NCI-H2196 (cell line): ENCODE results near the gene SLC38A11.
A peak's percentile ranks its signal among the peaks of the same experiment; 100 is the strongest.
"Not testable (repeated sequence)": the region's sequence is repeated elsewhere in the genome, so short reads cannot be mapped to it uniquely, and the experiment has no call there.

Experiments
- DNase-seq: peaks from one replicate; lab custom pipeline; 2025; ENCODE audit not compliant: unreplicated experiment; lab: John Stamatoyannopoulos, UW

Gene SLC38A11, protein sequence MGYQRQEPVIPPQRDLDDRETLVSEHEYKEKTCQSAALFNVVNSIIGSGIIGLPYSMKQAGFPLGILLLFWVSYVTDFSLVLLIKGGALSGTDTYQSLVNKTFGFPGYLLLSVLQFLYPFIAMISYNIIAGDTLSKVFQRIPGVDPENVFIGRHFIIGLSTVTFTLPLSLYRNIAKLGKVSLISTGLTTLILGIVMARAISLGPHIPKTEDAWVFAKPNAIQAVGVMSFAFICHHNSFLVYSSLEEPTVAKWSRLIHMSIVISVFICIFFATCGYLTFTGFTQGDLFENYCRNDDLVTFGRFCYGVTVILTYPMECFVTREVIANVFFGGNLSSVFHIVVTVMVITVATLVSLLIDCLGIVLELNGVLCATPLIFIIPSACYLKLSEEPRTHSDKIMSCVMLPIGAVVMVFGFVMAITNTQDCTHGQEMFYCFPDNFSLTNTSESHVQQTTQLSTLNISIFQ

DNA sequence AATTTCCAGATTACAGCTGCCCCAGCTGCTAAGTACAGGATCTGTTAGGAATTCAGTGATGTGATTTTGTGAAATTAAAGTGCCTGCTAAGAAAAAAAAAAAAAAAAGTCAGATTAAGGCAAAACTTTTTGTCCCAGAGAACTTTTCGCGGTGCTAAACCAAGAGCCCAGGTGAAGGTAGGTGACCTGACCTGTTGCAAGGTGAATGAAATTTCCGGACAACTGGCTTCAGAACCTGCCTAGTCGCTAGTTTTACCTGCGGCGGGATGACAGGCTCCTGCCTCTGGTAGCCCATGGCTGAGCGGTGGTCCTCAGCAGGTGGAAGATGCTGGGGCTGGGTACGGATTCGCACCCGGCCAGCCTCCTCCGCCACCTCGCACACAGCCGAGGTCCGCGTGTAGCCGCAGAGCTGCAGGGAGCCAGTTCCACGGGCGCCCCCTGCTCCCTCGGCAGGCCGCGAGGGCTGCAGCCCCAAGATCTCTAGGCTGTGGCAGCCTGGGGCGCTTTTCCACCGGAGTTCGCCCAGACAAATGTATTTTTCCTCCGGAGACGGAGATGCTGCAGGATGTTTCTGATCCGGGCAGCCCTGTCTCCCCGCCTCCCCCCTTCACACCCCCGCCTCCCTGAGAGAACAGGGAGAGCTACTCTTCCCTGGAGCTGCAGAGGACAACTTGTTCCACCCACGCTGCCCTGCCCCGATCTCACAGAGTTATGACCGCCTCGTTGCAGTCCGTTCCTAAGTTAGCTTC is at the start of gene SLC38A11:
SLC38A11 (minus strand) TSS at position 572 of the 748 bp plus-strand sequence; CDS start at position 294, 278 bp downstream.
- DNase-seq = no peak

DNA sequence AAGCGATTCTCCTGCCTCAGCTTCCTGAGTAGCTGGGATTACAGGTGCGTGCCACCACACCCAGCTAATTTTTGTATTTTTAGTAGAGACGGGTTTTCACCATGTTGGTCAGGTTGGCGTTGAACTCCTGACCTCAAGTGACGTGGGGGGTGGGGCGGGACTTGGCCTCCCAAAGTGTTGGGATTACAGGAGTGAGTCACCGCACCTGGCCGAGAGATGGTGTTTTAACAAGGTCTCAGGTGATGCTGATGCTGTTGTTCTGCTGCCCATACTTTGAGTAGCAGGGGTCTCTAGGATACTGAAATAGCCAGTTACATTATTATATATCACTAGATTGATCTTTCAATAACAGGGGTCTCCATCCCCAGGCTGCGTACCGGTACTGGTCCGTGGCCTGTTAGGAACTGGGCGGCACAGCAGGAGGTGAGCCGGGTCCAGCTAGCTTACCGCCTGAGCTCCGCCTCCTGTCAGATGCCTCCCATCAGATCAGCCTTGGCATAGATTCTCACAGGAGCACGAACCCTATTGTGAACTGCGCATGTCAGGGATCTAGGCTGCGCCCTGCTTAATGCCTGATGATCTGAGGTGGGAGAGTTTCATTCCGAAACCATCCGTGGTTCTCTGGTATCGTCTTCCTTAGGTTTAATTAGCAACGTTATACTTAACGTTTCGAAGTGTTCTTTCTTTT is 48.3 kb upstream of the SLC38A11 start:
- peak; percentile 81 for DNase-seq

DNA sequence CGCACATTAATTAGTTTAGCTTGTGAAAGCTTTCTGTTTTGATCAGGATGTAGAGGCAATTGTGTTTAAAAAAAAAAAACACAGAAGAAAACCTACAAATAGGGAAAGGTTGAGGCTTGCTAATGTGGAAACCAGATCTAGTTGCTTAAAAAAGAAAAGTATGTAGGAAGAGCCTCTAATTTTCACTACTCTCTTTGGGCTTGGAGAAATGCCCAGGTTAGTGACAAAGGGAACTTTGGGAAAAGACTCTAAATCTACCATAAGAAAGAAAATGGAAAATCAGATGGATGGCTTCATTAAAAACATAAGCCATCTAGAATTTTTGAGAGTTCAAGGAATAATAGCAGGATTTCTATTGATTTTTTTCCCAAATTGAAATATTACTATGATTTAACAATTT is 47.3 kb upstream of the SLC38A11 start:
- peak; percentile 20 for DNase-seq

DNA sequence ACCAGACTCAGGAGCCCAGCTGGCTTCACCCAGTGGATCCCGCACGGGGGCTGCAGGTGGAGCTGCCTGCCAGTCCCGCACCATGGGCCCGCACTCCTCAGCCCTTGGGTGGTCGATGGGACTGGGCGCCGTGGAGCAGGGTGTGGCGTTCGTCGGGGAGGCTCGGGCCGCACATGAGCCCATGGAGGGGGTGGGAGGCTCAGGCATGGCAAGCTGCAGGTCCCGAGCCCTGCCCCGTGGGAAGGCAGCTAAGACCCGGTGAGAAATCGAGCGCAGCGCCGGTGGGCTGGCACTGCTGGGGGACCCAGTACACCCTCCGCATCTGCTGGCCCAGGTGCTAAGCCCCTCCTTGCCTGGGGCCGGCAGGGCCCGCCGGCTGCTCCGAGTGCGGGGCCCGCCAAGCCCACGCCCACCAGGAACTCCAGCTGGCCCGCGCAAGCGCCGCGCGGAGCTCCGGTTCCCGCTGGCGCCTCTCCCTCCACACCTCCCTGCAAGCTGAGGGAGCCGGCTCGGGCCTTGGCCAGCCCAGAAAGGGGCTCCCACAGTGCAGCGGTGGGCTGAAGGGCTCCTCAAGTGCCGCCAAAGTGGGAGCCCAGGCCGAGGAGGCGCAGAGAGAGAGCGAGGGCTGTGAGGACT is 39.5 kb upstream of the SLC38A11 start:
- not testable (repeated sequence) for DNase-seq

DNA sequence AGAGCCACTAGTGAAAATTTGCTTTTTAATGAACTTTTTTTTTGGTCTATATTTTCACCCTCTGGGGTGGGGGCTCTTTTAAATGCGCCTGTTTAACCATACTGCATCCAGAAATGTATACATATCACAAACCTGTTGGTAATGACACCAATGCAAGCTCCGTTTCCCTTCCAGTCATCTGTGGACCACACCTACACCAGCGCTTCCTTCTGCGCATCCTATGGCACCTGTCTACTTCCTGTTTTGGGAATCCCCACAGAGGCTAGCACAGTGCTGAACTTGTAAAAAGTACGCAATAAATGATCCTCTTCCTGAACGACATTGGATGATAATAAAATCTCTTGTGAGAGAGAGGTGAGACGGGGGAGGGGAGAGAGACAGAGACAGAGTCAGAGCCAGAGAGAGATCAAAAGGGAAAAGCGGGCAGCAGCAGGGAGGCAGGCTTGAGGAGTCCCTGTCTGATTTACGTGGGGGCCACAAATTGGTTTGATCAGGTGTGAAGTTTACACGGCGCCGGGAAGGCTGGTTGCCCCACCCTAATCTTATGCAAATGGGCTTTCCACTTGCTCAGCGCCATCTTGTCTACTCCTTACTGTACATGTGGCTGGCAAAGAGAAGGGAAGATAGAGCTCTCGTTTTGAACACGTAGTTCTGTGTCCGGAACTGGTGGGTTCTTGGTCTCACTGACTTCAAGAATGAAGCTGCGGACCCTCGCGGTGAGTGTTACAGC is 38.1 kb upstream of the SLC38A11 start:
- no peak for DNase-seq

DNA sequence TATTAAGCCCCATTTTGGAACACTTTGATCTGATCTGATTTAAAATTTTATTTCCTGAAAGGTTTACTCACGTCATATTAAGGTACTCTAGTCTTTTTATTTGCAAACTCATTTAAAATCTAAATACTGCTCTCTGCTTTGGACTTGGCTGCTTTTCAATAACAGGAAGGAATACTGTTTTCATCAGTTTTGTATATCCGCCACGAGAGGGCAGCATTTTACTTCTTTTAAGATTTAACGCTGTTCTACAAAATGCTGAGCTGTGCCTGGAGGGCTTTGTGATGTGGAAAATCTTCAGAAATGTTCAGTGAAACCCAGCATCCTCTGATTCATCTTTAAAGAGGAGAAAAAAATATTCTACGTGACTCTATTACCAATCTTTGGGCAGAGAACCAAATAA is 37.5 kb upstream of the SLC38A11 start:
- DNase-seq = peak; percentile 86

DNA sequence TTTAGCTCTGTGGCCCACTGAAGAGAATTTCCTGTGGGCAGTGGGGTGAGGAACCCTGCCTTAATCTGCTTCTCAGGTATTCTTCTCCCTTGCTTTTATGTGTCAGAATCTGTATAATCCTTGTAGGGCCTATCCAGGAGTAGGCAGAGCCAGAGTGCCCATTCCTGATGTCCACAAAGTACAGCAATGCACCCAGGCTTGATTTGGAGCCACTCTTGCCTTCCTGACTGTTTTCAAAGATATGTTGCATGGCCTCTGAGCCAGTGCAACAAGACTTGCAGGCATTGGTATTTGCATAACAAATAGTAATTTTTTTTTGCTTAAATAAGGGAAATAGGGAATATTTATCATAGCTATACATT is 36.7 kb upstream of the SLC38A11 start:
- DNase-seq = not testable (repeated sequence)

DNA sequence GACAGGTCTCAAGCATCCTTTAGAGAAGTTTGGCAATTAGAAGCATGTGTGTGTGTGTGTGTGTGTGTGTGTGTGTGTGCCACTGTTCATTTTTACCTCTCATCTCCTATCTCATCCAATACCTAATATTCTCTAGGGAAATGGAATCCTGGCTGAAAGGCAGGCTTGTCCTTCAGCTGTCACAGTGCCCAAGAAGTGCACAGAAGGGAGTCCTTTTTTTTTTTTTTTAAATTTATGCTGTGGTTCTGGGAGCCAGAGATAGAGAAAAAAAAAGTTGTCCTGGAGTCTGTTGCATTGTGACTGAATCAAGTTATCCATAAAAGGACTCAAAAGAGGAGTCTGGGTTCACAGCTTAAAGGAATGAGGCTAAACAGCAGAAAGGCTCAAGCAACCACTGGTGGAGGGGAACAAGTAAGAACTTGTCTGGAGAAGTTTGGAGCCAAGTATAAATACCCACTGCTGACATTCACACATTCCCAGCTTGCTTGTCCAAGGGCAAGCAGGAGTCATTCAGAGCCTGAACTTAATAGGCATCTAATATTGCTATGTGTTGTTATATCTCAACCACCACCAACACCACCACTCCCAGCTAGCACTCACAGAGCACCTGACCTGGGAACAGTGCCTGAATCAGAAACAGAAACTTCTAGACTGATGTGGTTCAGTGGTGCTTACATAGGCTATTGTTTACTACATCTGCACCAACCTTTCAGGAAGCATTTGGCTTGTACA is 36.2 kb upstream of the SLC38A11 start:
- peak; percentile 33 for DNase-seq

DNA sequence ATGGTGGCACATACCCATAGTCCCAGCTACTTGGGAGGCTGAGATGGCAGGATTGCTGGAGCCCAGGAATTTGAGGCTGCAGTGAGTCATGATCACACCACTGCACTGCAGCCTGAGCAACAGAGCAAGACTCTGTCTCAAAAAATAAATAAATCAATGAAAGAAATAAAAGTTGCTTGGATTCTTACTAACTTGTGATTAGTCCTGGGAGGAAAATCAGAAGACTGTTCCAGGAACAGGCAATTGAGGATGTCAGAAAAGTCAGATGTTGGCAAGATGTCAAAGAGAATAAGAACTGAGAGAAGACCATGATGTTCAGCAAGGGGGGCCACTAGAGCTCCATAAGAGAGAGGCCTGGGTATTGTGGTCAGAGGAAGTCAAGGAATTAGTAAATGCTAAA is 35.6 kb upstream of the SLC38A11 start:
- DNase-seq = not testable (repeated sequence)

DNA sequence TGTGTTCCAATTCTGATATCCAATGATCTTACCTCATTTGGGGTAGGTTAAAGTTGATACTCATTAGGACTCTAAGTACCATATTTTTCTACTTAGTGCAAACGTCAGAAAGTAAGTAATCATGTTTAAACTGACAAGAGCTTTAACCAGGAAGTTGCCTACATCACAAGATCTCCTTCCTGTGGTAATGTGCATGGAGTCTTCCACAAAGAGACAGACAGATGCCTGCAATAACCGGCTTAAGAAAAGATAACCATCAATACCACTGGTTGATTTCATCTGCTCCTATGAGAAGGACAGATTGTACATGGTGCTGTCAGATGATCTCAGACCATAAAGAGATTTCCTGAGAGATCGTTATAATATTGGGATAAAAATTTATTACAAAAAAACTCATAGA is 33.5 kb upstream of the SLC38A11 start:
- DNase-seq = not testable (repeated sequence)

DNA sequence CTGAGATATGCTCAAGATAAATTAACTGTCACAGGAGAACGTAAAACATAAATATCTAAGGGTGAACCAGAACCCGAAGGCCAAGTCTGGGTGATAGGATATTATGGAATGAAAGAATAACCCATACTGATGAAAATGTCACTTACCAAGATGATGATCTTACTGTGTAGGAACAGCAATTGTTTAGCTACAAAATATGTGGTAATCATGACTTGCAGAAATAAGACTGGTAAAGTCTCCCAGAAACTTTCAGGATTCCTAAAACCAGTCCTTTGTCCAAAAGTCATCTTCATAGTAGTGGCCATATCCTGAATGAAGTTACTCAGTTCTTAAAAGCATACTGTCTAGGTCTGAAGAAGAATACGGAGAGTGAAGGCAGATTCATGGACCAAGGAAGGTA is 30.7 kb upstream of the SLC38A11 start:
- DNase-seq = not testable (repeated sequence)

DNA sequence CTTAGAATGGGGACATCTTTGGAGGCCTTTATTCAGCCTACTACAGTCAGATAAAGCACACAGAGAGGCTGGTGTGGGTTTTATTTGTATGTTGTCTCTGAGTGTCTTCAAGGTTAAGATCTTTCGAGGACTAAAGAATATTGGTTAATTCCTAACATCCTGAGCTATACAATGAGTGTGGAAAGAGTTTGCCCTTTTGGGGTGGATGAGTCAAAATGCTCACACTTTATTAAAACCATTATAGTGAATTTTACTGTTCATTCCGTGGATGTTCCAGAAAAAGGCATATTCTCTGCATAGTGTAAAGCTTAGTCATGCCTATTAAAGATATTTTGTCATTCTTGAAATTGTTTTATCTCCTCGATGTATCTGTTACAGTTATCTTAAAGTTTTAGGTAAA is 29.1 kb upstream of the SLC38A11 start:
- DNase-seq = no peak

DNA sequence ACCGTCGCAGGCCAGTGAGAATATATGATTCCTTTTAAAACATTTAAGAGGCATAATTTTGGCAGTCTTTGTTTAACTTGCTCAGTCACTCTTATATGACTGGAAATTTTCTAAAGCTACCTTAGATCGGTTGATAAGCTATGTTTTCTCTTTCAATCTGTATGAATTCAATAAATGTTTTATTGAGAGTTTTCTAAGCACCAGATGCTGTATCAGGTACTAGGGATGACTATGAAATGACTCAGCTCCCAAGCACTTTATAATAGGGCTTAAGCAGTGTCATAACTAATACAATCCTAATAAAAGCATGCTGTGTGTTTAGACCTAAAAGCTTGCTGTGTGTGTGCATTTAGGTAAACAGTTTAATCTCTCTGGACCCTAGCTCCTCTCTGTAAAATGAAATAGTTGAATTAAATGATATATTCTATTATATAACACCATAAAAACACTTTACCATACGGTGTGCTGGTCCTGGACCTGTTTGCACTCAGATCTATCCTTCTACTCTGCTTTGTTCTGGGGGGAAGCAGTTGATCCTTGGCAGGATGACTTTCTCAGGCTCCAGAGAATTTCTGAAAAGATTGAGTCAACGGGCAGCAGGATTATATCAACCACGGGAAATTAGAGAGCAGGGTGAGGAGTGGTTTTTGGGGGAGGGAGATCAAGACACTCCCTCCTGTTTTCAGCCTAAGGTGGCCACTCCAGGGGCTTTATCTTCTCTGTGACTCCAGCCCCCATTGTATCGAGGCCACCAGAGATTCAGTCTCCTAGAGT is 26.1 kb upstream of the SLC38A11 start:
- peak; percentile 16 for DNase-seq

DNA sequence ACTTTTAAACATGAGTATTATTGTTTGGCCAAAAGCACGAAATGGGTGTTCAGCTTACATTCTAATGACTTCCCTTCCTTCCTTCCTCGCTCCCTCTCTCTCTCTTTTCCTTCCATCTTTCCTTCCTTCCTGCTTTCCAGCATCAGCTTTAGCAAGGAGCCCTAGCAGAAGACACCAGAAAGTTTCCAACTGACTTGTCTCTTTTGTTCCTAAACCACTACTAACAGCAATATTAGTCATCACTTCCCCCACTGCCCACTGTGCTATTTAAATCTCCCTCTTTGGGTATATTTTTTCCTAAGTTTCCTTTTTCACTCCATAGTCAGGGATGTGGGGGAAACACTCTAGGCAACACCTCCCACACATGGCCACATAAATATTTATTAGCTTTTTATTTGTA is 25.4 kb upstream of the SLC38A11 start:
- DNase-seq = not testable (repeated sequence)

DNA sequence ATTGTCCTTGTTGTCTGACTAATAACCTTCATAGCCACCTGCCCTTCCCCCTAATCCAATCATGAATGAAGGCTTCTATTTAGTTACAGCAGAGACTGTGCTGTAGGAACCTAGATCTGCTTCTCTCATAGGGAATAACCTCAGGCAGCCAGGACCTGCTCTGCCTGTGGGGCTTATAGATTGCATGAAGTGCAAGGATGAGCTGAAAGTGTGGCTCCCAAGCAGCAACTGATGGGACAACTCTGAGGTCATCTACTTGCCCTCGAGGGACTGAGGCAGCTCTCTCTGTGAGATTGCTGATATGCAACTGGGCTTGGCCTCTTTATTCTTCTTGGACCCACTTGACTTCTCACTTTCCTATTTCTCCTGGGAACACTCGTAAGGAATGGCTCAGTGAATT is 23.8 kb upstream of the SLC38A11 start:
- DNase-seq = no peak

DNA sequence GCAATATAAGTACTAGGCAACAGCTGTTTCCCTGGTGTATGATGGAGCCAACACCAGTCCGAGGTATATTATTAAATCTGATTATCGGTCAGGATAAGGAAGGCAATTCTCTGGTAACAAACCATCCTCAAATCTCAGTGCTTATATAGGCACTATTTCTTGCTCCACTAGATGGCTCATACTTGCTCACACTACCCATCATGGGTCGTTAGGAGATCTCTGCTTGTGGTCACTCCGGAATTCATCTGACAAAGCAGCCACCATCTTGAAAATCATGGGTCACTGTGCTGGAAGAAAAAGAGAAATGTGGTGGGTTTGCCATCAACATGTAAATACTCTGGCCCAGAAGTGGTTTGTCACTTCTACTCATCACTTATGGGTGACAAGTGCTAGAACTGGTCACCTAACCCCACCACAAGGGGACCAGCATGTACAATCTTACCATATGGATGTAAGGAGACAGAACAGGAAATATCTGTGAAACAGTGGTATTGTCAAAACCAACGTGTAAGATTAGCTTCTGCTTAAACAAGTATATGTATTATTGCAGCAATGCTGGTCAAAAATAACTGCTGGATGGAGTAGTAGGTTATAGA is 21.6 kb upstream of the SLC38A11 start:
- DNase-seq = not testable (repeated sequence)

DNA sequence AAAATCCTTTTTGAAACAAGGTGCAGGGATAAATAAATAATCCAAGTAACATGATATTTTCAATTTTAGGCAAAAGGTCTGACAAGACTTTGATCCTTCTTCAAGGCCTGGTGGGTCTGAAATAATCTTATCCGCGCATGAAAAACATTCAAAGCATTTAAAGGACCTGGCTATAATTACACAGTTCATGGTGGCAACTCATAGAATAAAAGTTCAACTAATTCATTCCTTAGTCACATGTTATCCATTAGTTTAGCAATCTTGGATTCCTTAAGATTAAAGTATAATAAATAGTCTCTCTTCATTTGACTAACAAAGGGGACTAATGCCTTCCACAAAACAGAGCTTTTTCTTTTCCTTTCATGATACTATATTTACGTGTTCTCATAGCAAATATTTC is 21.0 kb upstream of the SLC38A11 start:
- no peak for DNase-seq

DNA sequence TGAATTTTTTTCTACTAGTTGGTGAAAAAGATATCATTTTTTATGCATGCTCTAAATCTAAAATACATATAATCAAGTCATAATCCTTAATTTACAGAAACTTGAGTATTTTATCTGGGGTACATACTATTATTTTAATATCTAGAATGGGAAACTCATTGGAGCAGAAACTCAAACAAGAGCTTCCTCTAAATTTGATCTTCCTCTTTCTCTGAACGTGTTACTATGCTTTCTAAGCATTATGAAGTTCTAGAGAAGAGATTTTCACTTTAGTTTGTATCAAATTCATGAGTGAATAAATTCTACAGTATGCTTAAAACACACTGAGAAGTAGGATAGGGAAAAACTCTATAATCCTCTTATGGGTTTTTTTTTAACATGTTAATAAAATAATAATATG is 20.6 kb upstream of the SLC38A11 start:
- no peak for DNase-seq

DNA sequence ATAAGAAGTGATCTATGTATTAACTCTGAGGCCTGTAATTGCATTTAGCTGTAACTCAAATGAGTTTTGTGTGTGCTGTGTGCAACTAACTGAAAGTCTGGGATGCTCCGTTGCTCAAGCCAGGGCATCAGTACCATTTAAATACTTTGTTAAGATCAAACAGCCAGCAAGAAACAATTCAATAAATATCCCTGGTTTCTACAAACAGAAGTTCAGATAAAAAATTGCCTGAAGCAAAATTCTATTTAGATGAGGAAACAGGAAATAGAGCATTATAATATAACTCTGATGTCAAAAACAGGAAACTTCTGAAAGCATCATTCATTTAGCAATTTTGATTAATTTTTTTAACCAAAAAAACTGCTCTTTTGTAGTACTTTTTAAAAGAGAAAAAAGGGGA is 18.9 kb upstream of the SLC38A11 start:
- no peak for DNase-seq
